ENCODE data around the gene PCSK1N.

PCSK1N gene

DNA sequence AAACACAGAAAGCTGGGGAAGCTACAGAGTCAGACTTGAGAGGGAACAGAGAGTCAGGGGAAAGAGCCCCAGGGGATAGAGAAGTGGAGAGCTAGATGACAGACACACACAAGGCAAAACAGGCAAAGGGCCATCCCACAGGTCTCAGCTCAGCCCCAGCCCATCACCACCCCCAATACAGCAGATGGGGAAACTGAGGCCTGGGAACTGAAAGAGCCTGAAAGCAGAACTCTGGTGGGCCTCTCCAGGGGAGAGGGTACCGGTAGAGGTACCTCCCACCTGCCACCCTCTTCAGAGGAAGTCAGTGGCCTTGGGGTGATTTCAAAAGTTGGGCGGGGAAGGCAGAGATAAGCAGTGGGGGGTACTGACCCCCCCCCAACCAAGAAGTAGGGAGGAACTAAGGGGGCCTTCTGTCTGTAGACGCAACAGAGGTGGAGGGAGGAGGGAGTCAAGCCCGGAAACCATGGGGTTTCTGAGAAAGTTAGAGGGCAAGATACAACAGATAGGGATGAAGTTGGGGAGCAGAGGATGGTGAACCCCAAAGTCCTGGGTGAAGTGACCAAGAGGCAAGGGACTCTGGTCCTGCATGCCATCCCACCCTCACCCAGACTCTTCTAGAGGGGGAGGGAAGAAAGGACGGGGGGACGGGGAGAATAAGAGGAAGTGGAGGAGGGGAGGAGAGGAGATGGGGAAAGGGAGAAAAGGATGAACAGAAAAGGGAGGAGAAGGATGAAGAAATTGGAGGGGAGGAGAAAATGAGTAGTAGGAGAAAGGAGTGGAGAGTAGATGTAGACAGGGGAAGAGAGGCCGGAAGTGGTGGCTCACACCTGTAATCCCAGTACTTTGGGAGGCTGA lies 45.8 kb downstream of the PCSK1N start:
- DNase-seq, result no peak

DNA sequence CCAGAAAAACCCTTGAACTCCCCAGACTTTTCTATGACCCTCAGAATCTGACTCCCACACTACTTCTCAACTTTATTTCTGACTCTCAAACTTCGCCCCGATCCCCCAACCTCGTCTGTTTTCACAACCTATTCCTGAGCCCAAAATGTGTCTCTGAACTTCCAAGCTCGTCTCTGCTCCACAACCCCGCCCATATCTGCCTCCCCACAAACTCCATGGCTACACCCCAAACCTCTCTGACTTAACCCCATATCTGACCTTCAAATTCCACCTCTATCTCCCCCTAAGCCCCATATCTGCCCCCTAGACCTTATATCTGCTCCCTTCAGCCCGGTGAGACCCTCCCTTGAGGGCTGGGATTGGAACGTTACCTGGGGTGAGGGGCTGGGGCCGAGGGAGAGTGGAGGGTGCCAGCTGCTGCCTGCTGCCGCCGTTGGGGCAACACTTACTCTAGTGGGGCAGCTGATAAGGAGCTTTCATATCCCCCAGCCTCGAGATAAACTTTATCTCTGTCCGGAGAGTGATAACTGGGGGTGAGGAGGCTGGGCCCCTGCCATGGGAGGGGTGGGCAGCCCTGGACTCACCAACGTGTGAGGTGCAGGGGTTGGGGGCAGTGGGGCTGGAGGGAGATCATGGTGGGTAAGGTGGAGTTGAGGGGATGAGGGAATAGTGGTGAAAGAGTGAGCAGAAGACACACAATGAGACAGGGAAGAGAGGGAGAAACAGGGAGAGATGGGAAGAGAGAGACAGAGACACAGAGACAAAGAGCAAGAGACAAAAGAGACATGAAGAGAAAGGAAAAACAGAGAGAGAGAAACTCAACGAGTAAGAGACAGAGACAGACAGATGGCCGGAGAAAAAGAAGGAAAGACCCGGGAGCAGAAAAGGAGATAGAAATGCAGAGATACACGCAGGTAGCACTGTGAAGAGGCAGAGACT lies 47.6 kb downstream of the PCSK1N start:
- DNase-seq, result no peak

DNA sequence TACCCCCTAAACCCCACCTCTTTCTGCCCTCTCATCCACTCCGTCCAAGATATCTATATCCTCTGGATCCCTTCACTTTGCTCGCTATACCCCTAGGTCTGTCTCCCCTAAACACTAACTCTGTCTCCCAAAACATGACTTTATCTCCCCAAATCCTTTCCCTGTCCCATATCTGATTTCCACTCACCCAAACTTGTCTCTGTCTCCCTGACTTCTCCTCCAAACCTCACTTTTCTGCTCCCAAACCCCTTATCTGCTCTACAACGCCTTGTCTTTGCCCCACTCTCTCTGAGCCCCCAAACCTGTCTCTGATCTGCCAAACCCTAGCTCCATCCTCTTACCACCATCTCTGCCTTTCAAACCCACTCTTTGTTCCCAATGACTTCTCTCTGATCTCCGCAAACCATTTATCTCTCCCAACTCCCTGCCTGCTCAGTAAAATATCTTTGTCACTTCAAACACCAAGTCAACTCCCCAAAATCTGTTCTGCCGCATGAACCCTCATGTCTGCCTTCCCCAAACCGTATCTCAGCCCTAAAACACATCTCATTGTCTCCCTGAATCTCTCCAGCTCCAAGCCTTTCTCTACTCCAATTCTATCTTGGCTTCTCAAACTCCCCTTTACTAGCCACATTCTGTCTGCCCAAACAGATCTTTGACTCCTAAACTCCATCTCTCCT lies 48.4 kb downstream of the PCSK1N start:
- no peak for DNase-seq

DNA sequence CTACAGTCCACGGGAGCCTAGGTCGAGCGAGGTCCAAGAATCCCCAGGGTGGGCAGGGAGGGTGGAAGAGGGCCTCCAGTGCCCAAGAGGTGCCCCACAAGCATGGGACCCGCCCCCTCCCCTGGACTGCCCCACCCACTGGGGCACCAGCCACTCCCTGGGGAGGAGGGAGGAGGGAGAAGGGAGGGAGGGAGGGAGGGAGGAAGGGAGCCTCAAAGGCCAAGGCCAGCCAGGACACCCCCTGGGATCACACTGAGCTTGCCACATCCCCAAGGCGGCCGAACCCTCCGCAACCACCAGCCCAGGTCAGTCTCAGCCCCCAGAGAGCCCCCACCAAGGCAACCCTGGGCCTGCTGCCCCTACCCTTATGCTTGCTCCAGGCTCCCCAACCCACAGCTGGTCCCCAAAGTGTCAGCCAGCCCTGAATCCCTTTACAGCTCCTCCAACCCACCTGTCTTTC lies 49.0 kb downstream of the PCSK1N start, which contains the start of gene GATA1:
GATA1 (plus strand) TSS at position 250 of the 460 bp plus-strand sequence. CDS start 4,520 bp downstream, outside the sequence.
- DNase-seq, result no peak

DNA sequence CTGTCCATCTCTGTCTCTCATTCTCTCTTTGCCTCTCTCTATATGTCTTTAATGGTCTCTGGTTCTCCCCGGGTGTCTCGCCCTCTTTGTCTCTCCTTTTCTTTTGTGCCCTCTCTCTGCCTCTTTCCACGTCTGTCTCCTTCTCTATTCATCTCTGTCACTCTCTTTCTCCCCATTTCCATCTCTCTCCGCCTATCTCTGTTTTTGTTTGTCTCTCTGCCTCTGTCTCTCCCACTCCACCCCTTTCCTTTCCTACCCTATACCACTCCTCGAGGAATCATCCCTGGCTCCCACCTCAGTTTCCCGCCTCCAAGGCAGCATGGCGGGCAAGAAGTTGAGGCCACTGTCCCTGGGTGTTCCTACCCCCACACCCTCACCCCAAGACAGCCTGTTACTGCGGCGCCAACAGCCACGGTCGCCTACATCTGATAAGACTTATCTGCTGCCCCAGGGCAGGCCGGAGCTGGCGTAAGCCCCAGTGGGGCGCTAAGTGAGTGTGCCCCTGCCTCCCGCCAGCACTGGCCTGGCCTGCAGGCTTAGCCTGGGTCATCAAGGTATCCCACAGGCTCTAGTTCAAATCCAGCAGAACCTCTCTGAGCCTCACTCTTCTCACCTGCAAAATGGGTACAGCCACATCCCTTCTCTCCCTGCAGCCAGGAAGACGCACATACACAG lies 49.7 kb downstream of the PCSK1N start:
- DNase-seq, result no peak

DNA sequence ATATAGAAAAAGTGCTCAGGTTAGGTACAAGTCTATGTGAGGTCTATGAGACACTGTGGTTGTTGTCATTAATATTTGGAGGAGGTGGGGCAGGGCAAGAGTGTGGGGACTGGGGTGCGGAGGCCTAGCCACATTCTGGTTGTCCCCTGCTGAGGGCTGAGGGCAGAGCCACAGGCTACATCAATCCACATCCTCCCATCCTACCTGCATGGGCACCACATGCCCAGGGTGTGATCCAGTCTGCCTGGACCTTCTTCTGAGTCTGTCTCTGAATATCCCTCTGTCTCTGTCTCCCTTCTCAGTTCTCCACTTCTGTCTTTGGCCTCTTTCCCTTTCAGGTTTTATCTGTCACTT lies 50.2 kb downstream of the PCSK1N start:
- no peak for DNase-seq

DNA sequence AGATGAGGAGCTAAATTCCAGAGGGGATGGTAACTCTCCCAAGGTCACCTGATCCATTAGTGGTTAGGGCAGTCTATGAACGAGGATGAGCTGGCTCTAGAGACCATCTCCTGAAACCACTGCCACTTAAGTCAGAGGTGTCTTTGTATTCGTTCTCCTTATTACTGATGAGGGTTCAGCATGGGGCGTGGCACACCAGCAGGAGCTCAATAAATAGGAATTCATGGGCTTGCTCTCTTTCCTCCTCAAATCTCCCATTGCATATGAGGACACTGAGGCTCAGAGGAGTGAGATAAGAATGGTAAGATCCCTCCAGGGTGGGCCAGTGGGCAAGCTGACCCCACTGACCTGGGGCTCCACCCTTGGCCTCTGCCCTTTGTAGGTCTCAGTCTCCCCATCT lies 50.7 kb downstream of the PCSK1N start:
- no peak for DNase-seq

DNA sequence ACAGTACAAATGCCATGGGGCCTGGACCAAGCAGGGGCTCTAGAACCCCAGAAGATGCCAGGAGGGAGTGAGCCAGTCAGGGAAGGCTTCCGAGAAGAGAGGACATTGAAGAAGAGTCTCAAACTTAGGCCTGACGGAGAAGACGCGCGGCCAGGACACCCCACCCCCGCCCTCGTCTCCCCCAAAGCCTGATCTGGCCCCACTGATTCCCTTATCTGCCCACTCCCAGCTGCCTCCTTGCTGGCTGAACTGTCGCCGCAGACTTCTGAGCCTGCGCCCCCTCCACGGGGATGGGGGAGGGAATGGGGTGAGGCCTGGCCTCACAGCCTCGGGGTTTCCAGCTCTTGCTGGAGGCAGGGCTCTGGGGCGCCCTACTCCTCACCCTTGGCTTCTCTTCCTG lies 52.6 kb downstream of the PCSK1N start:
- DNase-seq, result no peak

DNA sequence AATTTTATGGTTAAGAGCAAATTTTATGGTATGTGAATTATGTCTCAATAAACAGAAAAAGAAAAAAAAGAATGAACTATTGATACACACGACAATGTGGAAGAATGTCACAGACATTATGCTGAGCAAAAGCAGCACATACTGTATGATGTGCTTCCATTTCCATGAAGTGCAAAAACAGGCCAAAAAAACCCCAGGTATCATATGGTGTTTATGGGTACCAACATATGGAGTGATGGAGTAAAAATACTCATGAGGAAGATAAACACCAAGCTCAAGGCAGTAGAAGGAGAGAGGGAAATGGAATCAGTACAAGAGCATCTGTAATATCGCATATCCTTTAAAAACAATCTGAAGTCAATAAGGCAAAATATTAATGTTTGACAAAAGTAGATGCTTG lies 53.2 kb downstream of the PCSK1N start:
- no peak for DNase-seq

DNA sequence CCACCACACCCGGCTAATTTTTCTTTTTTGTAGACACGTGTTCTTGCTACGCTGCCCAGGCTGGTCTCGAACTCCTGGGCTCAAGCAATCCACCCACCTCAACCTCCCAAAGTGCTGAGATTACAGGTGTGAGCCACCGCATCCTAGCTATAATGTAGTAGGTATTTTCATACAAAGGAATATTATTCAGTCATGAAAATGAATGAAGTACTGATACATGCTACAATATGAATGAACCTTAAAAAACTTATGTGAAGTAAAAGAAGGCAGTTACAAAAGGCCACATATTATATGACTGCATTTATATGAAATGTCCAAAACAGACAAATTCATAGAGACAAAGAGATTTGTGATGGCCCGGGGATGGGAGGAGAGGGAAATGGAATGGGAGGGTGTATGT lies 53.7 kb downstream of the PCSK1N start:
- DNase-seq, result no peak

Data from inflammatory macrophage (primary cell).